Head of caudate nucleus (tissue), 42 donors: ENCODE measurements around the gene NCS1.
"Not testable (repeated sequence)": the region's sequence is repeated elsewhere in the genome, so short reads cannot be mapped to it uniquely, and the experiment has no call there.

Source experiments
- DNase-seq, 42 donors: peaks; one replicate each; pipeline versions ENCODE4 v3.0.0 to v3.0.0-alpha.2; 2020 to 2021; ENCODE audit warnings: mixed read lengths in 7 of 42
- intact Hi-C: fragments of 100-400 bp; cut with DNase I; formaldehyde crosslinking; loops from one replicate; pipeline ENCODE4 v1.15.0; 2022

The NCS1 gene

GRCh38 chr9:130265431-130266235 is 93.4 kb downstream of the NCS1 start, which contains the start of gene HMCN2:
TSS of gene HMCN2 (plus strand) at chr9:130265760. CDS start at chr9:130265879, 119 bp downstream.
- intact Hi-C loops = no loop called here
- peak in 2 of 42 donors; percentile 12 to 29 for DNase-seq

GRCh38 chr9:130266236-130267098 is 94.3 kb downstream of the NCS1 start:
- peak in 3 of 42 donors; percentile 3 to 19 (median 10) for DNase-seq
- intact Hi-C loops = no loop called here

- DNase-seq = peak in 5 of 42 donors; percentile 1 to 19 (median 1)
- intact Hi-C loops = no loop called here
Measured at GRCh38 chr9:130267930-130268329, 95.7 kb downstream of the NCS1 start.

GRCh38 chr9:130268521-130269211 is 96.5 kb downstream of the NCS1 start:
- intact Hi-C loops = no loop called here
- peak in 9 of 42 donors; percentile 4 to 47 (median 14) for DNase-seq

- DNase-seq = peak in 1 of 42 donors; percentile 1
- intact Hi-C loops = no loop called here
Measured at GRCh38 chr9:130271473-130271872, 99.3 kb downstream of the NCS1 start.

GRCh38 chr9:130275156-130275555 is 103.0 kb downstream of the NCS1 start:
- DNase-seq = no peak
- intact Hi-C loops = no loop called here

- intact Hi-C loops = no loop called here
- DNase-seq = no peak
Measured at GRCh38 chr9:130276121-130276520, 103.9 kb downstream of the NCS1 start.

GRCh38 chr9:130276955-130277354 is 104.8 kb downstream of the NCS1 start:
- no peak for DNase-seq
- intact Hi-C loops = no loop called here

GRCh38 chr9:130277525-130277924 is 105.3 kb downstream of the NCS1 start:
- intact Hi-C loops, DNase-seq: not testable (repeated sequence)

GRCh38 chr9:130283539-130284248 is 111.5 kb downstream of the NCS1 start:
- no peak for DNase-seq
- intact Hi-C loops = no loop called here

GRCh38 chr9:130284249-130284625 is 112.0 kb downstream of the NCS1 start:
- intact Hi-C loops = no loop called here
- DNase-seq = no peak

- DNase-seq = no peak
- intact Hi-C loops = no loop called here
Measured at GRCh38 chr9:130284690-130285089, 112.5 kb downstream of the NCS1 start.

- no peak for DNase-seq
- intact Hi-C loops = no loop called here
Measured at GRCh38 chr9:130285271-130285670, 113.1 kb downstream of the NCS1 start.

- DNase-seq = no peak
- intact Hi-C loops = no loop called here
Measured at GRCh38 chr9:130286072-130286770, 114.0 kb downstream of the NCS1 start.
